COR-L47 (cell line): ENCODE data around the gene PEX5L.
"Not testable (repeated sequence)": the region's sequence is repeated elsewhere in the genome, so short reads cannot be mapped to it uniquely, and the experiment has no call there.

Experiments used
- DNase-seq: peaks from one replicate; lab custom pipeline; 2025; lab: John Stamatoyannopoulos, UW

Gene PEX5L

DNA sequence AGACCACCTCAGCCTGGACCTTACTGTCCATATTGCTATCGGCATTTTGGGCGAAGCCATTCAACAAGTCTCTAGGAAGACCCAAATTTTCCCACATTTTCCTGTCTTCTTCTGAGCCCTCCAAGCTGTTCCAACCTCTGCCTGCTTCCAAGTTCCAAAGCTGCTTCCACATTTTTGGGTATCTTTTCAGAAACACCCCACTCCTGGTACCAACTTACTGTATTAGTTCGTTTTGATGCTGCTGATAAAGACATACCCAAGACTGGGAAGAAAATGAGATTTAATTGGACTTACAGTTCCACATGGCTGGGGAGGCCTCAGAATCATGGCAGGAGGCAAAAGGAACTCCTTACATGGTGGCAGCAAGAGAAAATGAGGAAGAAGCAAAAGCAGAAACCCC is 28.4 kb downstream of the PEX5L start:
- not testable (repeated sequence) for DNase-seq

GRCh38 chr3:180004542-180004941 is 32.2 kb downstream of the PEX5L start:
- no peak for DNase-seq

- no peak for DNase-seq
Observed at GRCh38 chr3:180002006-180002405, 34.7 kb downstream of the PEX5L start.

- no peak for DNase-seq
Observed at GRCh38 chr3:180000500-180000899, 36.2 kb downstream of the PEX5L start.

GRCh38 chr3:179995406-179995805 is 41.3 kb downstream of the PEX5L start:
- DNase-seq: no peak

DNA sequence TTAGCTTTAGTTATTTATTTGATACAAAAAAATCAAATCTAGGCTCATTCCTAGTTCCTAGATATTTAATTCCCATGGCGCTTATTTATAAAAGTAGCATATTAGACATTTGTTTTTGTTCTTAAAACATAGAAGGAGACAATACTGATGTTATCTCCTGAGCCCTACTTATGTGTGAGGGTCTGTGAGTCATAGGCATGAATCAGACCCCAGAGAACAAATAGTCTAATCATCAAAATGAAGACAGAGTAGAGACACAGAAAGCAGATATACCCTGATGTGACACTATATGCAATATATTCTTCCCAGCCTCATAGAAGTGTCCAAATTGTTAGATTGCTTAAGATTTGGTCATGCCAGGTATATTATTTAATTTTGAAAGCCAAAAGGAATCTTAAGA is 44.9 kb downstream of the PEX5L start:
- no peak for DNase-seq

- no peak for DNase-seq
Observed at GRCh38 chr3:179991104-179991503, 45.6 kb downstream of the PEX5L start.

- DNase-seq: no peak
Observed at GRCh38 chr3:179981646-179982045, 55.1 kb downstream of the PEX5L start.

GRCh38 chr3:179977356-179977755 is 59.4 kb downstream of the PEX5L start:
- DNase-seq: no peak

GRCh38 chr3:179973931-179974361 is 62.8 kb downstream of the PEX5L start:
- DNase-seq: no peak

- DNase-seq: no peak
Observed at GRCh38 chr3:179972881-179973423, 63.8 kb downstream of the PEX5L start.

DNA sequence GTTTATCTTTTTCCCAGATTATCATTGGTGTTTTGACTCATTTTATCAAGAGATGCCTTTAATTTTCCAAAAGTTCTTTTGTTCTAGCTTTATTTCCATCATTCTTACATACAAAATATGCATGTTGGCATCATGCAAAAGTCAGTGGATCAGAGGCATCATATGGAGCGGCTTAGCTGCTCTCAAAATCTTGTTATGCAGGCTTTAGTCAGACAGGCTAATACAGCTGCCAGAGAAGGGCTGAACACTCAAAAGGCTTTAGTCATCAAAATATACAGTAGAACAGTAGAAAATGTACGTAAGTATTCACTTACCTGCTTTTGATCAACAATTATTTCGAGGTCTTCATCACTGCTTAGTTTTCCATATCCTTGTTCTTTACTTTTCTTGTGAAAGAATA is 65.5 kb downstream of the PEX5L start:
- DNase-seq: no peak

GRCh38 chr3:179970746-179971145 is 66.0 kb downstream of the PEX5L start:
- DNase-seq: no peak

DNA sequence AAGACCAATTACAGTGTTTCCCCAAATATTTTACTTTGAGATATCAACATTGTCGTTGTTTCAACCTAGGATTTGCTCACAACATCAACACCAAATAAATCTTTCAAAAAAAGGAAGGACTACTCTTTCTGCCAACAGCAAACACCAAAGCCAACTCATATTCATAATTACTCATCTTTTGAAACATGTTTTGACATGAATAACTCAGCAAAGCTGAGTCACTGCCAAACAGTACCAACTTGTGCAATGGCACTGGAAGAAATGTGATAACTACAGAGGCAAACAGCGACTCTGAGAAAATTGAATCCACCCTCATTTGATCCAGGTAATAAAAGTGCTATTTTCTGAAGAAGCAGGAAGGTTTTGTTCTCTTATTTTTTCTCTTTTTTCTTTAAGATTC is 67.2 kb downstream of the PEX5L start:
- peak; percentile 59 for DNase-seq

DNA sequence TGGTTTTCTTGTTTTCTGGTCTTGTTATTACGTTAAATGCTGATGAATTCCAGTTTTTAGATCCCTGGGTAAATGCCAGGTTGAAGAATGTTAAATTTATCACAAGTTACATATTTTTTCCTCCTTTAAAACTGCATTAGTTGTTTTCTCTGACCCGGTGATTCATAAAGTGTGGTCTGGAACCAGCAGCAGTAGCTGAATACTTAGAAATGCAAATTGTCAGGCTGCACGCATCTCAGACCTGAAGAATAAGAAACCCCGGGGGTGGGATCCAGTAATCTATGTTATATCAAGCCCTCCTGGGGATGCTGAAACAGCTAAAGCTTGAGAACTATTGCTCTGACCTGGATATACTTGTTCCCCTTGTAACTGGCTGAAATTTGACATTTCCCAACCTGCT is 69.1 kb downstream of the PEX5L start:
- no peak for DNase-seq

DNA sequence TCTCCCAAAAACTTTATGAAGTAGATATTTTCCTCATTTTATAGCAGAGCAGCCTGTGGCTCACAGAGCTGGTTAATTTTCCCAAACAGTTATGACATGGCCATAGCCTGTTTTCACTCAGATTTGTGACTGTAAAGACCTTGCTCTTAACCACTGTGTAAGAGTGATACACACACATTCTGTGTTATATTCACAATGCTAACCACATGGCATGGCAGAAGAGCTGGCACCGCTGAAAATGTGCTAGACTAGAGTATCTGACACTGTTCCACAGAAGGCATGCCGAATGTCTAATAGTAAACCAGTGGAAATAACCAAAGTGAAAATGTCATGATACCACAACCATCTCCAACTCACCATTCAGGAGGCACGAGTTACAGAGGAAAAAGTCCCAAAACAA is 71.8 kb downstream of the PEX5L start:
- DNase-seq: no peak

GRCh38 chr3:179962629-179963387 is 73.9 kb downstream of the PEX5L start:
- DNase-seq: no peak

DNA sequence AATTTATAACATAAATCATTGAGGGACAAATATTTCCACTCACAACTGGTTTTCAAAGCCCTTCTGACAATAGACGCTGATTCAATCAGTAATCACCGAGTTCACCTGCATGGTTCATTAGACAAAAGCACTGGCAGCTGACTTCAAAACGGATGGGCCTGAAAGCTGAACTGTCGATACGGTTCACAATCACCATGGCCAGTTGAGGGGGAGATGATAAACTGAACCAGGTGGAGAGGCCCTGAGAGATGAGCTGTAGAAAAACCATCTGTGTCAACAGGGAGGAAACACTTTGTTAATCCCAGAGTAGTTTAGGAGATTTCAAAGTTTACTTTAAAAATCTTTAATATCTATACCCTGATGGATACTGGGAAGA is 75.0 kb downstream of the PEX5L start:
- DNase-seq: peak; percentile 71

- no peak for DNase-seq
Observed at GRCh38 chr3:179961071-179961702, 75.5 kb downstream of the PEX5L start.

GRCh38 chr3:179958759-179959158 is 78.0 kb downstream of the PEX5L start:
- no peak for DNase-seq

GRCh38 chr3:179958143-179958542 is 78.6 kb downstream of the PEX5L start:
- no peak for DNase-seq

DNA sequence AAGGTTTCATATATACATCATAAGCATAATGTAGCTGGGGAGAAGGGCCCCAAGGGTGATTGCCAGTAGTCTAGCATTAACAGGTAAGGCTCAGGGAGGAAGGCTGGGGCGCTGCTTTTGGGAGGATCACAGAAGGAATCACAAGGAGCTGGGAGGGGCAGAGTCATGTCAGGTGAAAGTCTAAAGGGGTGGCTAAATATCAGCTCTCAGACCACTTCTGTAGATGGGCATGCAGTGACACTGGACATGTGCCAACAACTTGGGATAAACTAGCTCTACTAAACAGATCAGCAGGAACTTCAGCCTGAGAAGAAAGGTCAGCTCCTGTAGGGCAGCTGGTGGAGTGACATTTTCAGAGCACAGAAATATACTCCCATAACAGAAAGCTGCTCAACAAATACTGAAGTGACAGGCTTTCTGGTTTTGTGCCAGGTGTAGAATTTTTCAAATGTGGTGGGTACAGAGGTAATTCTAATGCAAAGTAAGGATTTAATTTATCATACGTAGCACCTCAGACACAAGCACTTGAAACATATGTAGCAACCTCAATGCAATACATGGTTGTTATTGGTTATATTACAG is 79.4 kb downstream of the PEX5L start:
- DNase-seq: peak; percentile 60

DNA sequence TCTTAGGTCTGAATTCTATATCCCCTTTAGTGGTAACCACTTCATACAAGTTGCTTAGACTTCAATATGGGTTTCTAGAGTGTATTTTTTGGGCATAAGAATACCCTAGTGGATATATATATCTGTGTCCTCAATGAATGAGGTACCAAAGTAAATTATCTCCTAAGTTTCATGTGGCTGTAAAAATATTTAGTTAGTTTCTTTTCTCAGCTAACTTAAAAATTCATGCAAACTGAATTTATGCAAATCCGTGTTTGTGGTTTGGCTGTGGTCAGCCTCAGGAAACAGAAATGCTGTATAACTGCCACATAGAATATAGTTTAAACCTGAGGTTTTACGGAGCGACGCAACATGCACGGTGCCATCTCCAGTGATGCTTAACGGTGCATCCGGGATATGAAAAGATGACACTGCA is 80.3 kb downstream of the PEX5L start:
- DNase-seq: no peak
